HepG2 (cell line): ENCODE data around the gene FRK. TPM values are rescaled to one million over a fixed set of nuclear protein-coding genes. Genes with fewer than 3 reads are reported as not detected.

Experiments
- ATAC-seq: fragments of 200-7000 bp; cut with Tn5 transposase; 3 replicates; pipeline ENCODE4 v1.9.1; 2020; ENCODE audit warnings: mild to moderate bottlenecking, moderate library complexity
- BruUV-seq: library from RNA; stranded (reverse); fragments of 400-500 nt; replicated peaks from 2 replicates; lab custom pipeline; 2021; lab: Mats Ljungman, UMichigan
- CTCF ChIA-PET: fragments of 300-600 bp; formaldehyde crosslinking; extraction: SDS; loops from one replicate; lab custom pipeline; 2021; ENCODE audit warnings: low total read pairs, inconsistent platforms, low intra/inter-chr PET ratio; lab: Yijun Ruan, JAX
- POLR2A ChIA-PET: fragments of 350-600 bp; sonication (Branson Sonifier 250); formaldehyde crosslinking; loops from one replicate; lab custom pipeline; 2020; ENCODE audit warnings: antibody characterized with exemption, inconsistent platforms; lab: Yijun Ruan, JAX
- DNase-seq: peaks from one replicate; pipeline ENCODE4 v3.0.0-alpha.2; 2015; ENCODE audit warnings: low spot score
- FAIRE-seq: peaks from 3 replicates; lab custom pipeline; 2011; peaks lifted over from hg19 to GRCh38; lab: Jason Lieb, UNC
- H2AFZ ChIP-seq: one replicate; pipeline ENCODE4 v1.6.1; 2011; ENCODE audit warnings: low read length, inconsistent platforms
- H3K27ac ChIP-seq: fragments of 300-600 bp; 3 replicates; pipeline ENCODE4 v1.8.0; 2011; ENCODE audit warnings: mixed run types, mild to moderate bottlenecking, mixed read lengths, low read length, inconsistent platforms; ENCODE audit not compliant: insufficient read depth; ENCODE audit errors: extremely low read length
- H3K27me3 ChIP-seq, 2 experiments: fragments of 200-600 bp in 1 of 2; 2 replicates in 1 of 2; 3 replicates in 1 of 2; pipeline versions ENCODE4 v1.6.0 to v1.8.0; 2011; ENCODE audit warnings: low read length in 2 of 2, mild to moderate bottlenecking in 2 of 2, moderate library complexity in 2 of 2, inconsistent platforms in 1 of 2; ENCODE audit not compliant: insufficient read depth in 2 of 2, control insufficient read depth in 1 of 2
- H3K36me3 ChIP-seq, 2 experiments: fragments of 200-600 bp in 1 of 2; replicated peaks in 1 of 2; 2 replicates in 1 of 2; 3 replicates in 1 of 2; pipeline versions ENCODE4 v1.5.1 to v1.8.0; 2011; ENCODE audit warnings: low read length in 2 of 2, inconsistent platforms in 1 of 2; ENCODE audit not compliant: insufficient read depth in 2 of 2, control insufficient read depth in 1 of 2
- H3K4me1 ChIP-seq: 2 replicates; pipeline ENCODE4 v1.5.1; 2012; ENCODE audit warnings: low read length, inconsistent platforms; ENCODE audit not compliant: insufficient read depth
- H3K4me2 ChIP-seq: 2 replicates; pipeline ENCODE4 v1.6.0; 2011; ENCODE audit warnings: low read depth, low read length, inconsistent platforms
- H3K4me3 ChIP-seq, 3 experiments: fragments of 200-600 bp in 1 of 3; sonication (generic), shearing (Covaris generic) in 1 of 3; replicated peaks in 1 of 3; 2 replicates each; pipeline ENCODE4 v1.5.1; 2011 to 2016; ENCODE audit warnings: low read length in 3 of 3, inconsistent platforms in 2 of 3, low read depth in 2 of 3, mild to moderate bottlenecking in 2 of 3, control low read depth in 1 of 3, mixed read lengths in 1 of 3; ENCODE audit not compliant: insufficient read depth in 1 of 3
- H3K79me2 ChIP-seq: one replicate; pipeline ENCODE4 v1.6.1; 2011; ENCODE audit warnings: low read length, inconsistent platforms; ENCODE audit not compliant: insufficient read depth
- H3K9ac ChIP-seq: 2 replicates; pipeline ENCODE4 v1.6.0; 2011; ENCODE audit warnings: mild to moderate bottlenecking, low read depth, low read length, inconsistent platforms; ENCODE audit not compliant: insufficient read depth
- H3K9me3 ChIP-seq: 2 replicates; pipeline ENCODE4 v1.5.1; 2012; ENCODE audit warnings: mild to moderate bottlenecking, low read length
- H4K20me1 ChIP-seq: 2 replicates; pipeline ENCODE4 v1.6.0; 2011; ENCODE audit warnings: inconsistent platforms, mild to moderate bottlenecking, low read length, moderate library complexity; ENCODE audit not compliant: insufficient read depth
- FOXK1 ChIP-seq: sonication (generic); formaldehyde crosslinking; IDR thresholded peaks from 2 replicates; pipeline ENCODE4 v1.4.0; 2020; ENCODE audit warnings: low read depth, missing genetic modification reagents, borderline replicate concordance
- HMGXB4 ChIP-seq, 2 experiments: sonication (generic) in 1 of 2; formaldehyde crosslinking in 1 of 2; IDR thresholded peaks; 2 replicates each; pipeline versions ENCODE4 v1.4.0 to v1.6.1; 2018 to 2020; ENCODE audit warnings: missing genetic modification reagents in 2 of 2, borderline replicate concordance in 1 of 2, low read depth in 1 of 2, mild to moderate bottlenecking in 1 of 2, missing biosample characterization in 1 of 2
- HNF4A ChIP-seq: sonication (generic); formaldehyde crosslinking; IDR thresholded peaks from 2 replicates; pipeline ENCODE4 v1.4.0; 2020; ENCODE audit warnings: missing genetic modification reagents
- MAF1 ChIP-seq: sonication (generic); formaldehyde crosslinking; IDR thresholded peaks from 2 replicates; pipeline ENCODE4 v1.5.0; 2020; ENCODE audit warnings: missing genetic modification reagents, borderline replicate concordance
- MTA1 ChIP-seq: sonication (generic); formaldehyde crosslinking; IDR thresholded peaks from 2 replicates; pipeline ENCODE4 v1.4.0; 2020; ENCODE audit warnings: missing genetic modification reagents, mild to moderate bottlenecking, borderline replicate concordance
- POLR2G ChIP-seq: fragments of 200-400 bp; formaldehyde crosslinking; IDR thresholded peaks from 2 replicates; pipeline ENCODE4 v1.6.1; 2018; ENCODE audit warnings: mild to moderate bottlenecking, low read depth, low read length, moderate library complexity
- TGIF2 ChIP-seq: IDR thresholded peaks from 2 replicates; pipeline ENCODE4 v1.6.1; 2016; ENCODE audit warnings: control low read depth, missing compliant biosample characterization
- ZFP82 ChIP-seq: sonication (generic); formaldehyde crosslinking; IDR thresholded peaks from 2 replicates; pipeline ENCODE4 v1.5.1; 2020; ENCODE audit warnings: mild to moderate bottlenecking, missing genetic modification reagents, borderline replicate concordance
- ZIK1 ChIP-seq: sonication (generic); formaldehyde crosslinking; IDR thresholded peaks from 2 replicates; pipeline ENCODE4 v1.5.0; 2020; ENCODE audit warnings: mild to moderate bottlenecking, low read depth, missing genetic modification reagents, borderline replicate concordance
- ZNF629 ChIP-seq: sonication (generic); formaldehyde crosslinking; conservative IDR thresholded peaks from 2 replicates; pipeline ENCODE4 v1.5.0; 2020; ENCODE audit warnings: missing genetic modification reagents
- ZNF746 ChIP-seq: sonication (generic); formaldehyde crosslinking; IDR thresholded peaks from 2 replicates; pipeline ENCODE4 v1.8.0; 2022; ENCODE audit warnings: mild to moderate bottlenecking, missing genetic modification reagents
- ZNF747 ChIP-seq: sonication (generic); formaldehyde crosslinking; IDR thresholded peaks from 2 replicates; pipeline ENCODE4 v1.8.1; 2023; ENCODE audit warnings: missing genetic modification reagents, mild to moderate bottlenecking, borderline replicate concordance
- WGBS: methylation state at CpG from one replicate; pipeline ENCODE4 v1.1.6; 2017; ENCODE audit warnings: low lambda C conversion rate; 5-methylcytosine and 5-hydroxymethylcytosine counted together
- in situ Hi-C: cut with HindIII; loops from 2 replicates; pipeline ENCODE4 v1.10.0; 2017; ENCODE audit warnings: low pct_unique_long_range_greater_than_20kb; ENCODE audit not compliant: extremely low pct_ligation_motif_present
- intact Hi-C: fragments of 100-400 bp; cut with micrococcal nuclease; formaldehyde crosslinking; loops from one replicate; pipeline ENCODE4 v1.10.0; 2022; ENCODE audit not compliant: unreplicated experiment
- polyA plus RNA-seq, 8 experiments: library from polyadenylated mRNA; depleted of rRNA in 3 of 8; stranded (reverse) in 7 of 8; unstranded in 1 of 8; fragments of >200 nt; fragmentation: Illumina TruSeq in 4 of 8; extraction: Trizol in 4 of 8; gene quantifications; 2 replicates each; pipeline versions ENCODE4 v1.2.1 to v1.2.3, GENCODE V29; 2011 to 2016; ENCODE audit warnings: low read depth in 4 of 8, missing spikeins in 1 of 8, mixed read lengths in 1 of 8; ENCODE audit not compliant: insufficient read depth in 1 of 8
- total RNA-seq, 5 experiments: library from RNA; depleted of rRNA; stranded (reverse); fragments of >200 nt; fragmentation: Illumina TruSeq; extraction: Trizol; gene quantifications; 2 replicates each; pipeline ENCODE4 v1.2.3, GENCODE V29; 2016; ENCODE audit warnings: low read depth in 1 of 5
- TF ChIP-seq, protein P1 (sequence below): sonication (generic); formaldehyde crosslinking; IDR thresholded peaks from 2 replicates; pipeline ENCODE4 v1.5.0; 2020; ENCODE audit warnings: mild to moderate bottlenecking, missing genetic modification reagents, moderate library complexity
- TF ChIP-seq, protein P2 (sequence below): sonication (generic); formaldehyde crosslinking; IDR thresholded peaks from 2 replicates; pipeline ENCODE4 v1.4.0; 2020; ENCODE audit warnings: missing genetic modification reagents, borderline replicate concordance
- TF ChIP-seq, protein P3 (sequence below): sonication (generic); formaldehyde crosslinking; IDR thresholded peaks from 2 replicates; pipeline ENCODE4 v1.5.1; 2020; ENCODE audit warnings: mild to moderate bottlenecking, missing genetic modification reagents, borderline replicate concordance
- TF ChIP-seq, protein P4 (sequence below): sonication (generic); formaldehyde crosslinking; IDR thresholded peaks from 2 replicates; pipeline ENCODE4 v1.4.0; 2020; ENCODE audit warnings: missing genetic modification reagents

Gene FRK
- total and polyA plus RNA-seq, 2 of the 13 experiments (the other 11 are each of a cell fraction or from before 2014, with no cell fraction given): 1.3 to 2.9 TPM

DNA sequence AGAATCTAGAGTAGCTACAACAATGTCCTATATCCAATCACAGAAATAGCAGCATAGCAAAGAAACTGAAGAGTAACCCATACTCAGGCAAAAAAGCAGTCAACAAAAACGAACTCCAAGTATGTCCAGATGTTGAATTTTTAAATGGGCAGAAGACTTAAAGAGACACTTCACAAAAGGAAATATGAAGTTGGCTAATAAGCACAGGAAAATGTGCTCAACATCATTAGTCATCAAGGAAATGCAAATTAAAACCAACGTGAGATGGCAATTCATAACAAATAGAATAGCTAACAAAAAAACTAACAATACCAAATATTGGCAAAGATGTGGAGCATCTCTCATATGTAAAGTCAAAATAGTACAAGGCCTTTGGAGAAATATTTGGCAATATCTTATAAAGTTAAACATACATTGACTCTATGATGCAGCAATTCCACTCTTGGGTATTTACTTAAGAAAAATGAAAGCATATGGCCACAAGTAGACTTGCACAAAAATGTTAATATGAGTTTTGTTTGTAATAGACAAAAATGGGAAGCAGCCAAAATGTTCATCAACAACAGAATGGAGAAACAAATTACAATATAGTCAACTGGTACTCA lies 37.7 kb downstream of the FRK start:
- Histone ChIP-seq H3K27me3 (no peaks in the 10 kb centered on the region), H3K36me3 (no peaks in the 10 kb centered on the region), H3K4me1 (peaks cover 18% of the 10 kb centered on the region), H4K20me1 (no peaks in the 10 kb centered on the region), H2AFZ (no peak overlapping the region), H3K4me3 (no peak overlapping the region), H3K79me2 (peaks cover 23% of the 10 kb centered on the region), H3K9me3 (no peaks in the 10 kb centered on the region), H3K9ac (no peak overlapping the region), H3K27ac (no peak overlapping the region), H3K4me2 (no peak overlapping the region)
- in situ Hi-C loops (no loop called here), intact Hi-C loops (no loop called here)
- no TSS peak for BruUV-seq
- ChIA-PET CTCF (no interaction called here), POLR2A (no interaction called here)
- ATAC-seq (no peak), FAIRE-seq (no peak), DNase-seq (no peak)
- whole genome bisulfite sequencing: 89% methylated on average over 2 of the region's 2 CpGs
- TF ChIP-seq, protein P1, sequence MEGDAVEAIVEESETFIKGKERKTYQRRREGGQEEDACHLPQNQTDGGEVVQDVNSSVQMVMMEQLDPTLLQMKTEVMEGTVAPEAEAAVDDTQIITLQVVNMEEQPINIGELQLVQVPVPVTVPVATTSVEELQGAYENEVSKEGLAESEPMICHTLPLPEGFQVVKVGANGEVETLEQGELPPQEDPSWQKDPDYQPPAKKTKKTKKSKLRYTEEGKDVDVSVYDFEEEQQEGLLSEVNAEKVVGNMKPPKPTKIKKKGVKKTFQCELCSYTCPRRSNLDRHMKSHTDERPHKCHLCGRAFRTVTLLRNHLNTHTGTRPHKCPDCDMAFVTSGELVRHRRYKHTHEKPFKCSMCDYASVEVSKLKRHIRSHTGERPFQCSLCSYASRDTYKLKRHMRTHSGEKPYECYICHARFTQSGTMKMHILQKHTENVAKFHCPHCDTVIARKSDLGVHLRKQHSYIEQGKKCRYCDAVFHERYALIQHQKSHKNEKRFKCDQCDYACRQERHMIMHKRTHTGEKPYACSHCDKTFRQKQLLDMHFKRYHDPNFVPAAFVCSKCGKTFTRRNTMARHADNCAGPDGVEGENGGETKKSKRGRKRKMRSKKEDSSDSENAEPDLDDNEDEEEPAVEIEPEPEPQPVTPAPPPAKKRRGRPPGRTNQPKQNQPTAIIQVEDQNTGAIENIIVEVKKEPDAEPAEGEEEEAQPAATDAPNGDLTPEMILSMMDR (CRISPR knock-in tag): no peak
- no peak for TF ChIP-seq FOXK1
- no peak for TF ChIP-seq POLR2G
- TF ChIP-seq, protein P2, sequence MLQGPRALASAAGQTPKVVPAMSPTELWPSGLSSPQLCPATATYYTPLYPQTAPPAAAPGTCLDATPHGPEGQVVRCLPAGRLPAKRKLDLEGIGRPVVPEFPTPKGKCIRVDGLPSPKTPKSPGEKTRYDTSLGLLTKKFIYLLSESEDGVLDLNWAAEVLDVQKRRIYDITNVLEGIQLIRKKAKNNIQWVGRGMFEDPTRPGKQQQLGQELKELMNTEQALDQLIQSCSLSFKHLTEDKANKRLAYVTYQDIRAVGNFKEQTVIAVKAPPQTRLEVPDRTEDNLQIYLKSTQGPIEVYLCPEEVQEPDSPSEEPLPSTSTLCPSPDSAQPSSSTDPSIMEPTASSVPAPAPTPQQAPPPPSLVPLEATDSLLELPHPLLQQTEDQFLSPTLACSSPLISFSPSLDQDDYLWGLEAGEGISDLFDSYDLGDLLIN (CRISPR knock-in tag): no peak
- TF ChIP-seq HNF4A: no peak
- no peak for TF ChIP-seq ZFP82 (CRISPR knock-in tag)
- no peak for TF ChIP-seq MTA1 (CRISPR knock-in tag)
- TF ChIP-seq, protein P3, sequence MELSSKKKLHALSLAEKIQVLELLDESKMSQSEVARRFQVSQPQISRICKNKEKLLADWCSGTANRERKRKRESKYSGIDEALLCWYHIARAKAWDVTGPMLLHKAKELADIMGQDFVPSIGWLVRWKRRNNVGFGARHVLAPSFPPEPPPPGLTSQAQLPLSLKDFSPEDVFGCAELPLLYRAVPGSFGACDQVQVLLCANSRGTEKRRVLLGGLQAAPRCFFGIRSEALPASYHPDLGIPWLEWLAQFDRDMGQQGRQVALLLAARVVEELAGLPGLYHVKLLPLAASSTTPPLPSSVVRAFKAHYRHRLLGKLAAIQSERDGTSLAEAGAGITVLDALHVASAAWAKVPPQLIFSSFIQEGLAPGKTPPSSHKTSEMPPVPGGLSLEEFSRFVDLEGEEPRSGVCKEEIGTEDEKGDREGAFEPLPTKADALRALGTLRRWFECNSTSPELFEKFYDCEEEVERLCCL: no peak
- TF ChIP-seq ZIK1 (CRISPR knock-in tag): no peak
- no peak for TF ChIP-seq TGIF2 (CRISPR knock-in tag)
- no peak for TF ChIP-seq ZNF747
- no peak for TF ChIP-seq MAF1 (CRISPR knock-in tag)
- no peak for TF ChIP-seq ZNF746 (CRISPR knock-in tag)
- TF ChIP-seq ZNF629 (CRISPR knock-in tag): no peak
- TF ChIP-seq HMGXB4 (CRISPR knock-in tag; IDR thresholded peaks at IDR 0.05; ENCODE audit: borderline replicate concordance in 1 of 2, low read depth in 1 of 2): no peak
- TF ChIP-seq, protein P4, sequence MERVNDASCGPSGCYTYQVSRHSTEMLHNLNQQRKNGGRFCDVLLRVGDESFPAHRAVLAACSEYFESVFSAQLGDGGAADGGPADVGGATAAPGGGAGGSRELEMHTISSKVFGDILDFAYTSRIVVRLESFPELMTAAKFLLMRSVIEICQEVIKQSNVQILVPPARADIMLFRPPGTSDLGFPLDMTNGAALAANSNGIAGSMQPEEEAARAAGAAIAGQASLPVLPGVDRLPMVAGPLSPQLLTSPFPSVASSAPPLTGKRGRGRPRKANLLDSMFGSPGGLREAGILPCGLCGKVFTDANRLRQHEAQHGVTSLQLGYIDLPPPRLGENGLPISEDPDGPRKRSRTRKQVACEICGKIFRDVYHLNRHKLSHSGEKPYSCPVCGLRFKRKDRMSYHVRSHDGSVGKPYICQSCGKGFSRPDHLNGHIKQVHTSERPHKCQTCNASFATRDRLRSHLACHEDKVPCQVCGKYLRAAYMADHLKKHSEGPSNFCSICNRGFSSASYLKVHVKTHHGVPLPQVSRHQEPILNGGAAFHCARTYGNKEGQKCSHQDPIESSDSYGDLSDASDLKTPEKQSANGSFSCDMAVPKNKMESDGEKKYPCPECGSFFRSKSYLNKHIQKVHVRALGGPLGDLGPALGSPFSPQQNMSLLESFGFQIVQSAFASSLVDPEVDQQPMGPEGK (CRISPR knock-in tag): no peak
